Adrenal gland (tissue), 19 donors: ENCODE measurements around the gene ESR2. TPM values are rescaled to one million over a fixed set of nuclear protein-coding genes. Genes with fewer than 3 reads are reported as not detected.
A peak's percentile ranks its signal among the peaks of the same experiment; 100 is the strongest.

Experiments used
- DNase-seq, 7 donors: peaks; one replicate each; pipeline ENCODE4 v3.0.0-alpha.2; 2019 to 2020
- H3K27ac ChIP-seq, 5 donors: fragments of 200-600 bp; sonication (generic) in 4 of 5; 1 replicate in 3 of 5; 2 replicates in 2 of 5; pipeline versions ENCODE4 v1.5.1 to v1.8.0; 2016 to 2020; ENCODE audit warnings: mild to moderate bottlenecking in 1 of 5
- H3K27me3 ChIP-seq: fragments of 200-600 bp; 2 replicates; pipeline ENCODE4 v1.8.0; 2021
- H3K36me3 ChIP-seq, 2 donors: fragments of 200-600 bp; replicated peaks in 1 of 2; 1 replicate in 1 of 2; 2 replicates in 1 of 2; pipeline versions ENCODE4 v1.5.1 to v1.8.0; 2018 to 2022
- H3K4me1 ChIP-seq, 2 donors: fragments of 200-600 bp; replicated peaks in 1 of 2; 1 replicate in 1 of 2; 2 replicates in 1 of 2; pipeline versions ENCODE4 v1.5.1 to v1.8.0; 2018 to 2021
- H3K4me3 ChIP-seq, 4 donors: fragments of 200-600 bp; sonication (generic) in 3 of 4; one replicate each; pipeline ENCODE4 v1.5.1; 2016 to 2018
- H3K9me3 ChIP-seq, 3 donors: fragments of 200-600 bp; sonication (generic) in 1 of 3; replicated peaks in 1 of 3; 1 replicate in 2 of 3; 2 replicates in 1 of 3; pipeline versions ENCODE4 v1.5.1 to v1.8.0; 2016 to 2021
- CTCF ChIP-seq, 6 experiments: fragments of 450-650 bp in 4 of 6; fragments of 200-600 bp in 2 of 6; sonication (generic) in 1 of 6; IDR thresholded peaks; 1 replicate in 5 of 6; 2 replicates in 1 of 6; pipeline versions ENCODE4 v1.5.1 to v1.8.0; 2016 to 2021; ENCODE audit warnings: antibody characterized with exemption in 6 of 6, mild to moderate bottlenecking in 2 of 6, moderate library complexity in 1 of 6
- POLR2A ChIP-seq, 2 donors: fragments of 450-650 bp; IDR thresholded peaks; one replicate each; pipeline ENCODE4 v1.6.1; 2017; ENCODE audit warnings: antibody characterized with exemption in 2 of 2, mild to moderate bottlenecking in 2 of 2, moderate library complexity in 1 of 2
- WGBS, 4 donors: extraction: QIAGEN DNeasy Blood & Tissue Kit in 2 of 4; methylation state at CpG; one replicate each; pipeline versions ENCODE4 v1.1.5 to v1.1.7; 2013 to 2017; 5-methylcytosine and 5-hydroxymethylcytosine counted together
- intact Hi-C, 2 donors: fragments of 100-400 bp; cut with DNase I; formaldehyde crosslinking; loops; one replicate each; pipeline versions ENCODE4 v1.14.1 to v1.15.0; 2022 to 2023
- long read RNA-seq, 10 donors: library from polyadenylated mRNA in 3 of 10; unstranded in 2 of 10; stranded (forward) in 1 of 10; transcript quantifications; one replicate each; pipeline ENCODE4 v2.0.0 and lab custom pipeline, GENCODE V29; 2021 to 2026
- polyA plus RNA-seq, 3 donors: library from polyadenylated mRNA; stranded (reverse); fragments of 200-250 nt in 2 of 3; fragments of 350-450 nt in 1 of 3; fragmentation: Illumina TruSeq in 1 of 3; extraction: RNeasy Lipid Tissue Mini Kit (QIAGEN cat#74804) in 1 of 3; gene quantifications; one replicate each; pipeline ENCODE4 v1.2.3, GENCODE V29; 2013 to 2014
- total RNA-seq, 9 donors: library from RNA; depleted of rRNA in 4 of 9; stranded (reverse); fragments of >200 nt in 4 of 9; fragments of 120-200 nt in 1 of 9; fragmentation: NEBNext Ultra II Directional in 1 of 9; extraction: Animal tissue kit (Norgen Biotek cat#: 25700) in 1 of 9; gene quantifications; one replicate each; pipeline versions ENCODE4 v1.1.0 to v1.2.4, GENCODE V29; 2013 to 2023
- donor health status: healthy with polysubstance abuse.
- donor health status: Bipolar disorder and iron deficiency.
- donor health status: DM: yes; HTN: yes; CAD: no.
- donor health status: DM: no; HTN: no; CAD: no.
- donor health status: DM: no; HTN: no; CAD: no.
- donor health status: DM: yes; HTN: yes; CAD: no.

The ESR2 gene
- 10 to 100 TPM in 7 of 9 donors, 1 to 10 TPM in 2; 4.3 to 36.0 (median 21.9) TPM for total RNA-seq
- polyA plus RNA-seq = 1 to 10 TPM; 3.0 to 6.1 (median 5.0) TPM
- long read RNA-seq, donor 1 = 0 reads
- long read RNA-seq, donor 2 = 0 reads
- long read RNA-seq, donor 3 = 0 reads
- long read RNA-seq, donor 4, partial matches to known transcripts = 0 of 2 reads
- long read RNA-seq, donor 4, other reads (novel, unspliced or antisense) = 2 of 2 reads
- long read RNA-seq, donor 5, transcript ESR2-204 (9 exons, 2,454 nt) = major isoform, 10 of 42 reads
- long read RNA-seq, donor 5, partial matches to known transcripts = 11 of 42 reads
- long read RNA-seq, donor 5, other reads (novel, unspliced or antisense) = 19 of 42 reads
- long read RNA-seq, donor 6, partial matches to known transcripts = 0 of 4 reads
- long read RNA-seq, donor 6, other reads (novel, unspliced or antisense) = 4 of 4 reads
- long read RNA-seq, donor 7 = 0 reads
- long read RNA-seq, donor 8 = 0 reads
- long read RNA-seq, donor 9 = 0 reads
- long read RNA-seq, donor 10 = 0 reads

- peak within 1 kb of the TSS in 3 of 5 donors; percentile 36 to 66 (median 53) for H3K27ac ChIP-seq
- H3K4me1 ChIP-seq = peaks cover 3 to 27% of the 10 kb centered on the region in 2 donors
- H3K9me3 ChIP-seq = no peaks in the 10 kb centered on the region
- no peaks in the 10 kb centered on the region for H3K36me3 ChIP-seq
- WGBS, 4 donors = 1 to 3% (median 2%) methylated on average over 40 to 49 of the region's 49 CpGs
- H3K27me3 ChIP-seq = no peaks in the 10 kb centered on the region
- TF ChIP-seq POLR2A (IDR thresholded peaks at IDR 0.05) = peak in 1 of 2 donors; percentile 45
- TF ChIP-seq CTCF (IDR thresholded peaks at IDR 0.05) = peak in 3 of 6 experiments; percentile 16 to 30 (median 20)
- peak; percentile 48 to 68 (median 65) for DNase-seq
- intact Hi-C loops = loop anchor here in 1 of 2 donors (10.0 kb wide), 2 partner anchors 149 to 259 kb away; no protein-coding TSS in a partner anchor
- peak within 1 kb of the TSS in 3 of 4 donors; percentile 2 to 62 (median 53) for H3K4me3 ChIP-seq
Measured at GRCh38 chr14:64293976-64294671, at the start of gene ESR2. Gene ESR2, minus strand, starts transcription at chr14:64294371. Its CDS starts 11,386 bp downstream, at chr14:64282985.

- Histone ChIP-seq H3K4me1 (peaks cover 0 to 7% of the 10 kb centered on the region in 2 donors), H3K27ac (no peak overlapping the region), H3K4me3 (no peak overlapping the region), H3K27me3 (no peaks in the 10 kb centered on the region), H3K36me3 (no peaks in the 10 kb centered on the region), H3K9me3 (no peaks in the 10 kb centered on the region)
- DNase-seq = no peak
- no peak for TF ChIP-seq POLR2A (IDR thresholded peaks at IDR 0.05)
- TF ChIP-seq CTCF (IDR thresholded peaks at IDR 0.05) = no peak
- intact Hi-C loops = loop anchor here in 1 of 2 donors (10.0 kb wide), 3 partner anchors 144 to 424 kb away; no protein-coding TSS in a partner anchor
- WGBS, 4 donors = 94 to 97% (median 95%) methylated on average over 8 of the region's 8 CpGs
Measured at GRCh38 chr14:64340560-64341196, 46.5 kb upstream of the ESR2 start.

- Histone ChIP-seq H3K4me1 (peaks cover 0 to 7% of the 10 kb centered on the region in 2 donors), H3K9me3 (no peaks in the 10 kb centered on the region), H3K27me3 (no peaks in the 10 kb centered on the region), H3K36me3 (no peaks in the 10 kb centered on the region), H3K27ac (peak overlapping the region in 4 of 5 donors; percentile 44 to 91 (median 68)), H3K4me3 (peak overlapping the region in 3 of 4 donors; percentile 44 to 66 (median 59))
- no peak for TF ChIP-seq CTCF (IDR thresholded peaks at IDR 0.05)
- peak in 1 of 2 donors; percentile 72 for TF ChIP-seq POLR2A (IDR thresholded peaks at IDR 0.05)
- DNase-seq = peak; percentile 94 to 99 (median 97)
- WGBS, 4 donors = 1 to 3% (median 1%) methylated on average over 21 to 49 of the region's 49 CpGs
- intact Hi-C loops = no loop called here
Measured at GRCh38 chr14:64338616-64339316, 44.6 kb upstream of the ESR2 start.
